PFSK-1 (cell line): ENCODE measurements around the gene FZD7.

Experiments
- FOXP2 ChIP-seq: optimal IDR thresholded peaks from 2 replicates; pipeline ENCODE3; 2011; ENCODE audit warnings: borderline replicate concordance, control low read depth, inconsistent platforms; ENCODE audit not compliant: insufficient read depth; ENCODE audit errors: extremely low read length, extremely low read depth
- POLR2AphosphoS5 ChIP-seq: IDR thresholded peaks from 2 replicates; pipeline ENCODE4 v1.6.1; 2012; ENCODE audit warnings: low read depth, mild to moderate bottlenecking, control low read depth, low read length, moderate library complexity
- REST ChIP-seq, 2 experiments: IDR thresholded peaks; 2 replicates each; pipeline versions ENCODE4 v1.6.1 to v1.8.0; 2011 to 2012; ENCODE audit warnings: low read depth in 2 of 2, low read length in 2 of 2, control low read depth in 1 of 2, inconsistent platforms in 1 of 2, mild to moderate bottlenecking in 1 of 2, moderate library complexity in 1 of 2; ENCODE audit not compliant: insufficient read depth in 1 of 2
- SIN3A ChIP-seq: IDR thresholded peaks from 2 replicates; pipeline ENCODE4 v1.6.1; 2012; ENCODE audit warnings: mild to moderate bottlenecking, low read length, moderate library complexity, borderline replicate concordance; ENCODE audit not compliant: insufficient read depth
- TAF1 ChIP-seq: IDR thresholded peaks from 2 replicates; pipeline ENCODE4 v1.6.1; 2012; ENCODE audit warnings: low read length, control low read depth, borderline replicate concordance; ENCODE audit not compliant: insufficient read depth

The FZD7 gene

DNA sequence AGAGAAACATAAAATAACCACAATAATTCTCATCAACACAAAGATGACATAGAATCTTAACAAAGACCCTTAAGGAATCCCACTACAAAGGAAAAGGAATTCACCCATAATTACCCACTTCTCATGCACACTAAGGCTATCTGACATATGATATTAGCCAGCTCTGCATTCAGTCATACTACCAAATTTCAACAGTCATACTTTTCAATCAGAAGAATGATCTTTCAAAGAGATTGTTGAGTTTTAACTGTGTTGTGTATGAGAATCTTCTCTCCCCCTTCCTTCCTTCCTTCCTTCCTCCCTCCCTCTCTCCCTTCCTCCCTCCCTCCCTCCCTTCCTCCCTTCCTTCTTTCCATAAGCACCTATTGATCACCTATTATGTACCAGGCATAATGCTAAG is 17.0 kb downstream of the FZD7 start:
- TF ChIP-seq SIN3A (no peak), REST (IDR thresholded peaks at IDR 0.05; ENCODE audit: insufficient read depth in 1 of 2, low read depth in 2 of 2, low read length in 2 of 2) (no peak), TAF1 (no peak), POLR2AphosphoS5 (no peak), FOXP2 (no peak)

DNA sequence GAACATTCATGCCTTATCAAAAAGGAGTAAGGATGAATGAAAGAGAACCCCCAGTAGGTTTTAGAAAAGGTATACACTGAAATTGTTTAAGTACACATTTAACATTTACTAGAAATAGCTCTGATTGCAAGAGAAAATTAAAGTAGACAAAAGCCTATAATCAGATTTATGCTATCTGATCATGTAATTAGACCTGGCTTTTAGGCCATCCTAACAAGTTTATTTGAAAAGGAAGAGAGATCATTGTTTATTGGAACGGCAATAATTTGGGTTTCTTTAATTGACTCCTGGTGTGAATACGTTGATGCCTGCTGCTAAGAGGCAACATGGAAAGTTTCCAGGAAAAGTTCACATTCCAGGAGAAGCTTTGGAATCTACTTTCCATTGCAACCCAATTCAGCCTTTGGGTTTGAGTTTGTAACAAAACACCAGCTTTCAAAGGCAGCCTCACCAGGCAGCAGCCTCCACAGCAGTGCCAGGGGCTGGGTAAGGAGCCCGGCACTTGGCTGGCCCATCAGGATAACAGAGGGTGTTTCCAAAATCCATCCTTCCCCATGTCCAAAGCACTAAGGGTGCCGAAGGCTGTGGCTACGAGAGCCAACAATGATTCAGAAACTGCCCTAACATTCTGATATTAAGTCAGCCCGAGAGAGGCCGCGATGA is 18.0 kb downstream of the FZD7 start:
- TF ChIP-seq SIN3A: no peak
- no peak for TF ChIP-seq REST (IDR thresholded peaks at IDR 0.05; ENCODE audit: insufficient read depth in 1 of 2, low read depth in 2 of 2, low read length in 2 of 2)
- no peak for TF ChIP-seq POLR2AphosphoS5
- TF ChIP-seq FOXP2: no peak
- TF ChIP-seq TAF1: no peak

DNA sequence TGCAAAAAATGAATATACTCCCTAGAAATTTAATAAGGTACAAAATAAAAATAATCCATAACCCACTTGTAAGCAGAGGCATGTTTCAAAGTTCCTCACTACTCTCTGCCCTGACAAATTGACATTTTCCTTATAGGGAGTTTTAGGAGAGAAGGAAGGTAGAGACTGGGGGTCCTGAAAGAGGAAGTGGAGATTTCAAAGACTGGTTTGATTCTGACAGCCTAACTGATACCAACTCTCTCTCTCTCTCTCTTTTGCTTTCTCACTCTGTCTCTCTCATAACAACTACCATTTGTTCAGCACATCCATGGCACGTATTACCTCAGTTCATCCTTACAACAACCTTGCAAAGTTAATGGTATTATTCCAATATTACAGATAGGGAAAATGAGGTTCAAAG is 18.6 kb downstream of the FZD7 start:
- TF ChIP-seq TAF1 (no peak), FOXP2 (no peak), POLR2AphosphoS5 (no peak), REST (IDR thresholded peaks at IDR 0.05; ENCODE audit: insufficient read depth in 1 of 2, low read depth in 2 of 2, low read length in 2 of 2) (no peak), SIN3A (no peak)

GRCh38 chr2:202054679-202055078 is 21.0 kb downstream of the FZD7 start:
- TF ChIP-seq FOXP2 (no peak), REST (IDR thresholded peaks at IDR 0.05; ENCODE audit: insufficient read depth in 1 of 2, low read depth in 2 of 2, low read length in 2 of 2) (no peak), POLR2AphosphoS5 (no peak), TAF1 (no peak), SIN3A (no peak)

GRCh38 chr2:202056611-202057010 is 23.0 kb downstream of the FZD7 start:
- TF ChIP-seq REST (IDR thresholded peaks at IDR 0.05; ENCODE audit: insufficient read depth in 1 of 2, low read depth in 2 of 2, low read length in 2 of 2) (no peak), TAF1 (no peak), SIN3A (no peak), POLR2AphosphoS5 (no peak), FOXP2 (no peak)
